Uterus (tissue), 4 donors: ENCODE data around the gene RNF217. TPM values are rescaled to one million over a fixed set of nuclear protein-coding genes. Genes with fewer than 3 reads are reported as not detected.

ENCODE experiments used
- DNase-seq, 2 donors: peaks; one replicate each; pipeline ENCODE4 v3.0.0-alpha.2; 2019 to 2020
- H3K27ac ChIP-seq, 2 donors: fragments of 200-600 bp; sonication (generic); 1 replicate in 1 of 2; 2 replicates in 1 of 2; pipeline ENCODE4 v1.5.1; 2016 to 2018
- H3K27me3 ChIP-seq, 2 donors: fragments of 200-600 bp; sonication (generic); one replicate each; pipeline ENCODE4 v1.5.1; 2018 to 2019; ENCODE audit warnings: control low read depth in 1 of 2
- H3K36me3 ChIP-seq, 2 donors: fragments of 200-600 bp; sonication (generic); one replicate each; pipeline ENCODE4 v1.5.1; 2019; ENCODE audit warnings: control low read depth in 1 of 2
- H3K4me1 ChIP-seq, 2 donors: fragments of 200-600 bp; sonication (generic); one replicate each; pipeline ENCODE4 v1.5.1; 2018 to 2019; ENCODE audit warnings: control low read depth in 1 of 2
- H3K4me3 ChIP-seq, 2 donors: fragments of 200-600 bp; sonication (generic); 1 replicate in 1 of 2; 2 replicates in 1 of 2; pipeline ENCODE4 v1.5.1; 2018 to 2019; ENCODE audit warnings: mild to moderate bottlenecking in 1 of 2
- H3K9me3 ChIP-seq, 2 donors: fragments of 200-600 bp; sonication (generic); one replicate each; pipeline ENCODE4 v1.5.1; 2019; ENCODE audit warnings: control low read depth in 1 of 2
- CTCF ChIP-seq, 4 experiments: fragments of 200-600 bp in 2 of 4; fragments of 450-650 bp in 2 of 4; sonication (generic) in 2 of 4; IDR thresholded peaks; one replicate each; pipeline ENCODE4 v1.5.1; 2016 to 2019; ENCODE audit warnings: antibody characterized with exemption in 4 of 4, mild to moderate bottlenecking in 2 of 4, moderate library complexity in 1 of 4
- POLR2A ChIP-seq, 2 donors: fragments of 450-650 bp; IDR thresholded peaks; one replicate each; pipeline ENCODE4 v1.6.1; 2016; ENCODE audit warnings: antibody characterized with exemption in 2 of 2, mild to moderate bottlenecking in 1 of 2, moderate library complexity in 1 of 2
- intact Hi-C: fragments of 100-400 bp; cut with DNase I; formaldehyde crosslinking; loops from one replicate; pipeline ENCODE4 v1.15.1; 2023; ENCODE audit warnings: low total_unique reads
- total RNA-seq, 4 donors: library from RNA; depleted of rRNA in 3 of 4; stranded (reverse); fragments of >200 nt in 3 of 4; gene quantifications; one replicate each; pipeline versions ENCODE4 v1.1.0 to v1.2.4, GENCODE V29; 2014 to 2023
- donor health status: DM: yes; HTN: yes; CAD: no.

Gene RNF217
- total RNA-seq, 4 donors from 2014 or later = 22.9 to 42.0 (median 29.0) TPM

DNA sequence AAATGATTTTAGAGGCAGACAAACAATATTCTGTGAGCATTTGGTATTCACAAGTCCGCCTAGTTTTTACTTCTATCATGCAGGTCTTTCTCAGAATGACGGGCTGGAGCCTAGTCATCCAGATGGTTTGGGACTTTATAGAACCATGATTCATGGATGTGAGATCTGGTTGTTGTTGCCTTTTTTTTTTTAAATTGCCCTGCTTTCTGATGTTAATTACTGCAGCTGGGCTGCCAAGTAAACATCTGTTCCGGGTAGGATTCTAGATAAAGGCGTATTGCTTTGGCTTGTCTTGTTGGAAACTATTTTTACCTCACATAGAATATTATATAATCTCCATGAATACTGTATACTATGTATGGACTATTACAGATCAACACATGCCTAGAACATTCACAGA lies 58.1 kb downstream of the RNF217 start:
- TF ChIP-seq POLR2A (IDR thresholded peaks at IDR 0.05) (no peak), CTCF (IDR thresholded peaks at IDR 0.05) (no peak)
- DNase-seq = no peak
- H3K27me3 ChIP-seq = no peaks in the 10 kb centered on the region
- H3K36me3 ChIP-seq = no peaks in the 10 kb centered on the region
- no peak overlapping the region for H3K4me3 ChIP-seq
- no peaks in the 10 kb centered on the region for H3K9me3 ChIP-seq
- H3K4me1 ChIP-seq = peaks cover 0 to 4% of the 10 kb centered on the region in 2 donors
- intact Hi-C loops = no loop called here
- H3K27ac ChIP-seq = no peak overlapping the region

- Histone ChIP-seq H3K4me3 (no peak overlapping the region), H3K4me1 (peaks cover 0 to 4% of the 10 kb centered on the region in 2 donors), H3K36me3 (no peaks in the 10 kb centered on the region), H3K9me3 (no peaks in the 10 kb centered on the region), H3K27me3 (no peaks in the 10 kb centered on the region), H3K27ac (no peak overlapping the region)
- DNase-seq = no peak
- TF ChIP-seq CTCF (IDR thresholded peaks at IDR 0.05) (no peak), POLR2A (IDR thresholded peaks at IDR 0.05) (no peak)
- intact Hi-C loops = no loop called here
These were observed 60.3 kb downstream of the RNF217 start for GRCh38 chr6:125022391-125022989.

- Histone ChIP-seq H3K27ac (no peak overlapping the region), H3K4me3 (no peak overlapping the region), H3K4me1 (peaks cover 0 to 4% of the 10 kb centered on the region in 2 donors), H3K36me3 (no peaks in the 10 kb centered on the region), H3K9me3 (no peaks in the 10 kb centered on the region), H3K27me3 (no peaks in the 10 kb centered on the region)
- intact Hi-C loops = no loop called here
- DNase-seq = no peak
- no peak for TF ChIP-seq CTCF (IDR thresholded peaks at IDR 0.05)
- no peak for TF ChIP-seq POLR2A (IDR thresholded peaks at IDR 0.05)
These were observed 63.1 kb downstream of the RNF217 start for GRCh38 chr6:125025164-125025854.

GRCh38 chr6:125027287-125027686 lies 65.0 kb downstream of the RNF217 start:
- no peaks in the 10 kb centered on the region for H3K36me3 ChIP-seq
- H3K4me1 ChIP-seq = no peaks in the 10 kb centered on the region
- TF ChIP-seq POLR2A (IDR thresholded peaks at IDR 0.05) (no peak), CTCF (IDR thresholded peaks at IDR 0.05) (no peak)
- H3K27me3 ChIP-seq = no peaks in the 10 kb centered on the region
- no peak overlapping the region for H3K27ac ChIP-seq
- H3K9me3 ChIP-seq = no peaks in the 10 kb centered on the region
- no peak for DNase-seq
- intact Hi-C loops = no loop called here
- H3K4me3 ChIP-seq = no peak overlapping the region

DNA sequence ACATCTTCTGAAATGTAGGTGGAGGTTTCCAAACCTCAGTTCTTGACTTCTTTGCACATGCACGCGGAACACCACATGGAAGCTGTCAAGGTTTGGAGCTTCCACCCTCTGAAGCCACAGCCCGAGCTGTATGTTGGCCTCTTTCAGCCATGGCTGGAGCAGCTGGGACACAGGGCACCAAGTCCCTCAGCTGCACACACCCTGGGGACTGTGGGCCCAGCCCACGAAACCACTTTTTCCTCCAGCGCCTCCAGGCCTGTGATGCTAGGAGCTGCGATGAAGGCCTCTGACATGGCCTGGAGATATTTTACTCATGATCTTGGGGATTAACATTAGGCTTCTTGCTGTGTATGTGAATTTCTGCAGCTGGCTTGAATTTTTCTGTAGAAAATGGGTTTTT lies 68.7 kb downstream of the RNF217 start:
- Histone ChIP-seq H3K27ac (no peak overlapping the region), H3K4me1 (no peaks in the 10 kb centered on the region), H3K27me3 (no peaks in the 10 kb centered on the region), H3K9me3 (no peaks in the 10 kb centered on the region), H3K4me3 (no peak overlapping the region), H3K36me3 (no peaks in the 10 kb centered on the region)
- no peak for DNase-seq
- TF ChIP-seq POLR2A (IDR thresholded peaks at IDR 0.05) = no peak
- TF ChIP-seq CTCF (IDR thresholded peaks at IDR 0.05) = no peak
- intact Hi-C loops = no loop called here
